GM19238 (cell line): Measurements from ENCODE around the gene PRRC2C.

Experiments used
- DNase-seq: peaks from one replicate; pipeline ENCODE4 v3.0.0; 2011; ENCODE audit warnings: low spot score; ENCODE audit not compliant: insufficient read length

PRRC2C gene

DNA sequence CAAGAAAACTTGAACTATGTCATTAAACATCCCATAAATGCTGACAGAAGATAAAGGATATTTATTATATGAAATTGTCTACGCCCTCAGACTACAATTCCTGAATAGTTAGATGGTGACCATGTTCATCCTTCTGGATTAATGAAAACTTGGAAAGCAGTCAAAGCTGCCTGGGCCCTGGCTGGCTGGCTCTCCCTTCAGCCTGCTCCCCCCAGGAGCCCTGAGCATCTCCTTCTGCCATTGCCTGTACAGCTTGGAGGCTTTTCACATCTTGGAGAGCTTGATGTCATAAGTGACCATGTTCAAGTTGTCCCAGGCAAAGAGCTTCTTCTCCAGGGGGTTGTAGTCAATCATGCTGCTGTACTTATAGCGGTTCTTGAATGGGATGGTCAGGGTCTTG, 150.3 kb downstream of the PRRC2C start:
- no peak for DNase-seq

DNA sequence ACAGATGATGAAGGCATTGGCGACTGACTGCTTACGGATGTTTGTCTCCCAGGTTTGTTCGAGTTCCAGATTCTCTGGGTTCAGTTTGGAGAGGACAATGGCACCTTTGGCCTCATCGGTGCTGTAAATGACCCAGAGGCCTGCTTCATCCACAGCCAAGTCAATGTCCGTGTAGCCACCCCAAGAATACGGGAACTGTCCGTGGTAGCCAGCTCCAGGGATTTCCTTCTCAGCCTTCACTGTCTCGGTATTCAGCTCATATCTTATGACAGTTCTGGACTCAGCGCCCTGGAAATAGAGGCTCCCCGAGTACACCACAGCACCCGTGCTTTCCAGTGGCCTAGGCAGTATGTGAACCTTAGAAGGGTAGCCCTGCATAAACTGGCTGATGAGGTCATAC, 150.8 kb downstream of the PRRC2C start:
- DNase-seq = no peak

DNA sequence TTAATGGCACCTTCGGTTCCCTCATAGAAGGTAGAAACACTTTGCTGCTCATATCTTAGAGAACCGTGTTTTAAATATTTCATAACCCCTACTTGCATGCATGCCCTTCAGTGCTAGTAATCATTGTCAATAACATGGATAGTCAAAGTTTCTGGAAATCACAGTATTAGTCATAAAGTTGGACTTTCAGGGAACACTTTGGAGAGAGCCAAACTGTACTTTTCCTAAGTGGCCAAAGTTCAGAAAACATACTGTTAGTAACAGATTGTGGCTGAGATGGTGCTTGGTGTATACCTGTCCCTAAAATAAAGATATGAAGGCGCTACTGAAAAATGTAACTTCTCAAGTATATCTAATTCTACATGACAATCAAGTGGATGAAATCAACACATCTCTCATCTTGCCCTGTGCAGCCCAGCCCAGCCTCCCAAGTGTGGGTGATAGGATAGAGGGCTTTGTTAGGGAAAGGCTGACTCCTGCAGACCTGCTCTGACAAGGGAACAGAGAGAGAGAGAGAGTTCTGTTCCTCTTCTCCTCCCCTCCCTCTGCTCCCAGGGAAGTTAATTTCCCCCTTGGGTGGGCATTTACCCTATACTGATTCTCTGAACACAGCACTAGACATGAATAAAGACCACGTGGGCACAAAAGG, 152.7 kb downstream of the PRRC2C start:
- DNase-seq = no peak

DNA sequence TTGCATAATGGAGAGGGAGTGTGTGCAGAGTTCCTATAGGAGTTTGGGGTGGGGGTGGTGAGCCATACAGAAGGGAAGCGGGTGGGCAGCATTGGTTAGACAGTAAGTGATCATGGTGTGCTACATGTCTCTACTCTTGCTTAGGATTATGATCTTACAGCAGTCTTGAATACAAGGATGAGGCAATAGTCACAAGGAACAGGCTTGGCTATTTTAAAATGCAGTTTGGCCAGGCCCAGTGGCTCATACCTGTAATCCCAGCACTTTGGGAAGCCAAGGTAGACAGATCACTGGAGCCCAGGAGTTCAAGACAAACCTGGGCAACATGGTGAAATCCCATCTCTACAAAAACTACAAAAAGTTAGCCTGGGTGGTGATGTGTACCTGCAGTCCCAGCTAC, 154.9 kb downstream of the PRRC2C start:
- DNase-seq = no peak

DNA sequence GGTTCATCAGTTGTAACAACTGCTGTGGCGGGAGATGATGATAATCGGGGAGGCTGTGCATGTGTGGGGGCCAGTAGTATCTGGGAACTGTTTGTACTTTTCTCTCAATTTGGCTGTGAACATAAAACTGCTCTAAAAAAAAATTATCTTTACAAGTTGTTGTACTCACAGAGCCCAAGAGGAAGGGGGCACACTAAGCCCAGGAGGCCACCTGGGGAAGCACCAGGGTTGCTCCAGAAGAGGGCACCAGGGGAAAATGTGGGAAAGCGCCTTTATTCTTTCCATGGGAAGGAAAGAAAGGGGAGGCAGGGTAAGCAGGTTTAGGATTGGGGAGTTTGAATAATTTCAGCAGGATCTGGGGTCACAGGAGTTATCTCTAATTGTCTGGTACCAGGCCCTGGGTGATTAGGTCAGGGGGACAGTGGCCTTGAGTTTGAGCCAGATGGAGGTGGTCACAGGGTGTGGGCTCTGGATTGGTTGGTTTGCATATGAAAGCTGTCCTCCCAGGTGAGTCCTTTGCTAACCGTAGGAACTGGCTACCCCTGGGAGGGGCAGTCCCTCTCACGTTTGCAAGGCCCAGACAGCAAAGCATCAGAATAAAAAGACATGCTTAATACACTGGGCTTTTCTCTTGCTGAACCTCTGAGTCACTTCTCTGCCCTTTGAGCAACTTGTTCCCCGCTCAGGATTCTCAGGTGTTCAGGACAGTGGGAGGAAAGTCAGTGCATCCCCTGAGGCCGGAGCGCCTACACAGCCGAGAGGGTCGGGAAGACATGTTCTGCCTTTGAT, 155.9 kb downstream of the PRRC2C start:
- no peak for DNase-seq

DNA sequence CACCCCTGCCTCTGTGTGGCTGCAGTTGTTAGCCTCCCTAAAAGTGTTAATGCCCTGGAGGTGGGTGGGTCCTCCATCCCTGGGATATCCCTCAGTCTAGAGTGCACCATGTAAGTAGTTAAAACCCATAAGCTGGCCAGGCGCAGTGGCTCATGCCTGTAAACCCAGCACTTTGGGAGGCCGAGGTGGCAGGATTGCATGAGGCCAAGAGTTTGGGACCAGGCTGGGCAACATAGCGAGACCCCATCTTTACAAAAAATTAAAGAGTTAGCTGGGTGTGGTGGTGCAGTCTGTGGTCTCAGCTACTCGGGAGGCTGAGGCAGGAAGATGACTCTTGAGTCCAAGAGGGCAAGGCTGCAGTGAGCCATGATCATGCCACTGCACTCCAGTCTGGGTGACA, 156.9 kb downstream of the PRRC2C start:
- no peak for DNase-seq
